Activated B cell treated with CpG ODN at 0.5 μM for 24 hours (primary cell): ENCODE measurements around the gene IGSF11. TPM values are rescaled to one million over a fixed set of nuclear protein-coding genes. Genes with fewer than 3 reads are reported as not detected.
"Not testable (repeated sequence)": the region's sequence is repeated elsewhere in the genome, so short reads cannot be mapped to it uniquely, and the experiment has no call there.

ENCODE experiments used
- ATAC-seq: fragments of 200-7000 bp; cut with Tn5 transposase; one replicate; pipeline ENCODE4 v1.10.0; 2021; ENCODE audit warnings: low read depth, mild to moderate bottlenecking, moderate library complexity
- CTCF ChIA-PET: fragments of 350-600 bp; sonication (Branson Sonifier 250); formaldehyde crosslinking; loops from one replicate; lab custom pipeline; 2021; ENCODE audit warnings: antibody characterized with exemption; lab: Charles Lee
- POLR2A ChIA-PET: fragments of 350-600 bp; sonication (Branson Sonifier 250); formaldehyde crosslinking; loops from one replicate; lab custom pipeline; 2021; ENCODE audit warnings: antibody characterized with exemption; lab: Charles Lee
- DNase-seq: peaks from one replicate; pipeline ENCODE4 v3.0.0; 2022
- H3K27ac Mint-ChIP-seq: one replicate; pipeline ENCODE4 v1.8.0; 2020; ENCODE audit warnings: mixed read lengths
- H3K27me3 Mint-ChIP-seq: one replicate; pipeline ENCODE4 v1.8.0; 2021; ENCODE audit warnings: mixed read lengths
- H3K36me3 Mint-ChIP-seq: one replicate; pipeline ENCODE4 v1.8.0; 2021; ENCODE audit warnings: low read depth, mixed read lengths
- H3K4me1 Mint-ChIP-seq: one replicate; pipeline ENCODE4 v1.8.0; 2021; ENCODE audit warnings: mixed read lengths
- H3K4me3 Mint-ChIP-seq: one replicate; pipeline ENCODE4 v1.8.0; 2020; ENCODE audit warnings: mild to moderate bottlenecking, mixed read lengths
- H3K9me3 Mint-ChIP-seq: one replicate; pipeline ENCODE4 v1.8.0; 2020; ENCODE audit warnings: mixed read lengths
- CTCF ChIP-seq: fragments of 200-600 bp; IDR thresholded peaks from one replicate; pipeline ENCODE4 v1.8.0; 2022; ENCODE audit warnings: antibody characterized with exemption, mild to moderate bottlenecking
- intact Hi-C: fragments of 100-400 bp; cut with micrococcal nuclease; formaldehyde crosslinking; loops from one replicate; pipeline ENCODE4 v1.15.1; 2024
- total RNA-seq: library from RNA; stranded (reverse); gene quantifications from 2 replicates; pipeline ENCODE4 v1.2.3, GENCODE V29; 2022

Gene IGSF11
- total RNA-seq, 1 donor from 2014 or later, result not detected

DNA sequence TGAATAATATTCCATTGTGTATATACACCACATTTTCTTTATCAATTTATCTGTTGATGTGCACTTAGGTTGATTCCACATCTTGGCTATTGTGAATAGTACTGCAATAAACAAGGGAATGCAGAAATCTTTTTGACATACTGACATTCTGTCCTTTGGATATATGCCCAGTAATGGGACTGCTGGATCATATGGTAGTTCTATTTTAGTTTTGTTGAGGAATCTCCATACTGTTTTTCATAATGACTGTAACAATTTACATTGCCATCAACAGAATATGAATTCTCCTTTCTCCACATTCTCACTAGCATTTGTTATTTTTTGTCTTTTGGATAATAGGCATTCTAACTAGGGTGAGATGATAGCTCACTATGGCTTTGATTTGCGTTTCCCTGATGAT, 174.7 kb downstream of the IGSF11 start:
- ATAC-seq, result no peak
- ChIA-PET POLR2A (no interaction called here), CTCF (no interaction called here)
- DNase-seq, result no peak
- H3K27ac Mint-ChIP-seq, result no peak overlapping the region
- intact Hi-C loops, result no loop called here
- H3K4me3 Mint-ChIP-seq, result no peak overlapping the region
- H3K27me3 Mint-ChIP-seq, result no peaks in the 10 kb centered on the region
- H3K4me1 Mint-ChIP-seq, result no peaks in the 10 kb centered on the region
- no peaks in the 10 kb centered on the region for H3K36me3 Mint-ChIP-seq
- peaks cover 16% of the 10 kb centered on the region for H3K9me3 Mint-ChIP-seq
- no peak for TF ChIP-seq CTCF

DNA sequence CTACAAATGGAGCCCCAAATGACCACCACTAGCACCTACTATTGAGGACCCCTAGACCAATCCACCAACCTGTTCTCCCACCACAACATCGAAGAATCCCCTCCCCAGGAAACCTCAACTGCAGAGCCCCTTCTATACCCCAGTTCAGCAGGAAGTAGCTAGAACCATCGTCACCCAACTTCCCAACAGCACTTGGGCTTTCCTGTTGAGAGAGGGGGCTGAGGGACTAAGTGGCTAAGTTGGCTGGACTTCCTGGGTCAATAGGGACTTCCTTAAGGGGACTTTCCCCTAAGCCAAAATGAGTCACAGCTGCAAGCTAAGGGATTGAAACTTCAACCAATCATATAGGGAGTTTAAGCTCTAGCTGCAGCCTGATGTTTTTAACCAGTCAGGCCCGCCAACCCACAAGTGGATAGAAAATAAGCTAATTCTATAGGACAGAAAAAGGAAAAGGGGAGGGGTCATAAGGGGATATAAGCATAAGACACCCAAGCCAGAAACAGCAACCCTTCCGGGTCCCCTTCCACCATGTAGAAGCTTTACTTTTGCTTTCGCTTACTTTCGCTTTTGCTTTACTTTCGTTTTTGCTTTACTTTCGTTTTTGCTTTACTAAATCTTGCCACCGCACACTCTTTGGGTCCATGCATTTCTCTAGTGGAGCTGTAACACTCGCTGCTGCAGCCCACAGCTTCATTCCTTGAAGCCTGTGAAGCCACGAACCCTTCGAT, 183.0 kb downstream of the IGSF11 start:
- intact Hi-C loops, H3K36me3 Mint-ChIP-seq, DNase-seq, POLR2A ChIA-PET, H3K27me3 Mint-ChIP-seq, ATAC-seq, H3K9me3 Mint-ChIP-seq, H3K4me1 Mint-ChIP-seq, H3K27ac Mint-ChIP-seq: not testable (repeated sequence)
- H3K4me3 Mint-ChIP-seq, result peak overlapping the region; percentile 32
- CTCF ChIA-PET, result interaction anchor here (1.3 kb wide), 1 partner anchor 32 kb away, joined by 5 read pairs; no protein-coding TSS in a partner anchor

DNA sequence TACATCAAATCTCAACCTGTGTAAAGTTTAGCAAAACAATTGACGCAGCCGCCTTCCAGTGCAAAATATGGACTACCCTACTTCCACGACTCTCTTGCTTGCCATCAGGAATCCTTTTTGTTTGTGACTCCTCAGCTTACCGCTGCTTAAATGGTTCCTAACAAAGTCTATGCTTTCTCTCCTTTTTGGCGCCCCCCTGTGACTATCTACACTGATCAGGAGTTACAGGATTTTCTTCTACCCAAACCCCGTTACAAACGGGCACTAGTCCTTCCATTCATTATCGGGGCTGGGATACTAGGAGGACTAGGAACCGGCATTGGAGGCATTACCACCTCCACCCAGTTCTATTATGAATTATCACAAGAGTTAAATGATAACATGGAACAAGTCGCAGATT, 184.0 kb downstream of the IGSF11 start:
- intact Hi-C loops, result no loop called here

More for the DNA sequence above, 184.0 kb downstream of the IGSF11 start:
- Mint-ChIP-seq H3K27ac (no peak overlapping the region), H3K27me3 (no peaks in the 10 kb centered on the region), H3K4me1 (no peaks in the 10 kb centered on the region), H3K9me3 (peaks cover 3% of the 10 kb centered on the region), H3K4me3 (no peak overlapping the region), H3K36me3 (no peaks in the 10 kb centered on the region)
- ChIA-PET CTCF (interaction anchor here (1.3 kb wide), 1 partner anchor 33 kb away, joined by 5 read pairs; no protein-coding TSS in a partner anchor), POLR2A (no interaction called here)
- DNase-seq (no peak), ATAC-seq (no peak)
- TF ChIP-seq CTCF, result no peak

Other genes with a start within 250 kb of the IGSF11 start
- not detected in 2 replicates for gene TEX55, start 111.3 kb upstream of the IGSF11 start, total RNA-seq
- gene UPK1B, start 138.8 kb upstream of the IGSF11 start, total RNA-seq, result not detected in 2 replicates
- gene B4GALT4, start 206.0 kb upstream of the IGSF11 start, total RNA-seq, result 13.8 and 18.0 TPM in 2 replicates